Naive thymus-derived CD8-positive, alpha-beta T cell (primary cell): Measurements from ENCODE around the gene C5orf22. TPM values are rescaled to one million over a fixed set of nuclear protein-coding genes. Genes with fewer than 3 reads are reported as not detected.
"Not testable (repeated sequence)": the region's sequence is repeated elsewhere in the genome, so short reads cannot be mapped to it uniquely, and the experiment has no call there.

Source experiments
- ATAC-seq, 2 donors: fragments of 150-1000 bp; cut with Tn5 transposase in 1 of 2; sonication (Bioruptor Pico), chemical (Tn5 transposase) in 1 of 2; 1 replicate in 1 of 2; 2 replicates in 1 of 2; pipeline ENCODE4 v1.10.0; 2021; ENCODE audit warnings: mild to moderate bottlenecking in 2 of 2, moderate library complexity in 2 of 2
- POLR2A ChIA-PET: fragments of 350-600 bp; sonication (Branson Sonifier 250); formaldehyde crosslinking; loops from one replicate; lab custom pipeline; 2021; ENCODE audit warnings: antibody characterized with exemption; lab: Charles Lee
- DNase-seq, 10 donors: peaks; one replicate each; pipeline versions ENCODE4 v3.0.0 to v3.0.0-alpha.2; 2020 to 2022
- H3K27ac Mint-ChIP-seq, 10 donors: one replicate each; pipeline ENCODE4 v1.8.0; 2020 to 2022; ENCODE audit warnings: mild to moderate bottlenecking in 10 of 10, mixed read lengths in 10 of 10, moderate library complexity in 4 of 10, inconsistent platforms in 1 of 10
- H3K27me3 Mint-ChIP-seq, 5 donors: one replicate each; pipeline ENCODE4 v1.8.0; 2021 to 2022; ENCODE audit warnings: mixed read lengths in 5 of 5
- H3K36me3 Mint-ChIP-seq, 3 donors: one replicate each; pipeline ENCODE4 v1.8.0; 2020 to 2022; ENCODE audit warnings: mixed read lengths in 3 of 3, mild to moderate bottlenecking in 2 of 3, inconsistent platforms in 1 of 3
- H3K4me1 Mint-ChIP-seq, 4 donors: one replicate each; pipeline ENCODE4 v1.8.0; 2021 to 2022; ENCODE audit warnings: mixed read lengths in 4 of 4
- H3K4me3 Mint-ChIP-seq, 10 donors: one replicate each; pipeline ENCODE4 v1.8.0; 2020 to 2022; ENCODE audit warnings: mild to moderate bottlenecking in 10 of 10, mixed read lengths in 10 of 10, moderate library complexity in 6 of 10, inconsistent platforms in 1 of 10
- H3K9me3 Mint-ChIP-seq, 9 donors: one replicate each; pipeline ENCODE4 v1.8.0; 2020 to 2022; ENCODE audit warnings: mixed read lengths in 9 of 9, mild to moderate bottlenecking in 3 of 9, inconsistent platforms in 1 of 9, moderate library complexity in 1 of 9
- polyA plus RNA-seq, 3 donors: library from polyadenylated mRNA; unstranded; fragments of 300-500 nt; fragmentation: Illumina TruSeq; gene quantifications; one replicate each; pipeline ENCODE4 v1.2.3, GENCODE V29; 2021
- total RNA-seq, 8 experiments: library from RNA in 2 of 8; stranded (reverse) in 2 of 8; gene quantifications; one replicate each; pipeline ENCODE4 v1.2.3 and lab custom pipeline; 2021 to 2026

C5orf22 gene
- total and polyA plus RNA-seq, 5 experiments from 2014 or later, result 15.9 to 35.7 (median 17.1) TPM

- no peaks in the 10 kb centered on the region for H3K4me1 Mint-ChIP-seq
- ATAC-seq (no peak), DNase-seq (no peak)
- H3K4me3 Mint-ChIP-seq, result no peak overlapping the region
- POLR2A ChIA-PET, result no interaction called here
- no peaks in the 10 kb centered on the region for H3K36me3 Mint-ChIP-seq
- H3K27me3 Mint-ChIP-seq, result peaks cover 9 to 18% (median 17%) of the 10 kb centered on the region in 5 donors
- no peak overlapping the region for H3K27ac Mint-ChIP-seq
- peaks cover 0 to 3% (median 0%) of the 10 kb centered on the region in 9 donors for H3K9me3 Mint-ChIP-seq
Observed at GRCh38 chr5:31585166-31585894, 53.2 kb downstream of the C5orf22 start.

- H3K9me3 Mint-ChIP-seq, result peaks cover 0 to 3% (median 0%) of the 10 kb centered on the region in 9 donors
- H3K27ac Mint-ChIP-seq, result no peak overlapping the region
- ATAC-seq, result no peak
- H3K36me3 Mint-ChIP-seq, result no peaks in the 10 kb centered on the region
- no peak for DNase-seq
- H3K4me1 Mint-ChIP-seq, result no peaks in the 10 kb centered on the region
- H3K27me3 Mint-ChIP-seq, result peaks cover 9 to 18% (median 16%) of the 10 kb centered on the region in 5 donors
- H3K4me3 Mint-ChIP-seq, result no peak overlapping the region
- POLR2A ChIA-PET, result no interaction called here
Observed at GRCh38 chr5:31585895-31586270, 53.8 kb downstream of the C5orf22 start.

GRCh38 chr5:31587546-31587945 is 55.4 kb downstream of the C5orf22 start:
- H3K9me3 Mint-ChIP-seq, result peaks cover 0 to 3% (median 0%) of the 10 kb centered on the region in 9 donors
- DNase-seq (no peak), ATAC-seq (no peak)
- no peak overlapping the region for H3K4me3 Mint-ChIP-seq
- H3K36me3 Mint-ChIP-seq, result no peaks in the 10 kb centered on the region
- no peaks in the 10 kb centered on the region for H3K4me1 Mint-ChIP-seq
- POLR2A ChIA-PET, result no interaction called here
- H3K27ac Mint-ChIP-seq, result no peak overlapping the region
- peaks cover 4 to 17% (median 10%) of the 10 kb centered on the region in 5 donors for H3K27me3 Mint-ChIP-seq

- Mint-ChIP-seq H3K27me3 (peaks cover 0 to 12% (median 8%) of the 10 kb centered on the region in 5 donors), H3K4me1 (no peaks in the 10 kb centered on the region), H3K9me3 (no peaks in the 10 kb centered on the region), H3K4me3 (no peak overlapping the region), H3K27ac (peak overlapping the region in 1 of 10 donors; percentile 20), H3K36me3 (no peaks in the 10 kb centered on the region)
- POLR2A ChIA-PET, result no interaction called here
- DNase-seq, result no peak
- ATAC-seq, result no peak
Observed at GRCh38 chr5:31593665-31594064, 61.6 kb downstream of the C5orf22 start.

- ATAC-seq (no peak), DNase-seq (no peak)
- H3K27ac Mint-ChIP-seq, result no peak overlapping the region
- POLR2A ChIA-PET, result no interaction called here
- no peak overlapping the region for H3K4me3 Mint-ChIP-seq
- H3K27me3 Mint-ChIP-seq, result peaks cover 0 to 14% (median 5%) of the 10 kb centered on the region in 5 donors
- no peaks in the 10 kb centered on the region for H3K4me1 Mint-ChIP-seq
- no peaks in the 10 kb centered on the region for H3K36me3 Mint-ChIP-seq
- H3K9me3 Mint-ChIP-seq, result no peaks in the 10 kb centered on the region
Observed at GRCh38 chr5:31596354-31596753, 64.3 kb downstream of the C5orf22 start.

GRCh38 chr5:31598640-31599611 is 66.8 kb downstream of the C5orf22 start:
- H3K36me3 Mint-ChIP-seq, result no peaks in the 10 kb centered on the region
- peaks cover 0 to 16% (median 9%) of the 10 kb centered on the region in 5 donors for H3K27me3 Mint-ChIP-seq
- DNase-seq (no peak), ATAC-seq (no peak)
- no peak overlapping the region for H3K4me3 Mint-ChIP-seq
- POLR2A ChIA-PET, result no interaction called here
- H3K4me1 Mint-ChIP-seq, result no peaks in the 10 kb centered on the region
- H3K27ac Mint-ChIP-seq, result no peak overlapping the region
- H3K9me3 Mint-ChIP-seq, result no peaks in the 10 kb centered on the region

GRCh38 chr5:31602305-31602704 is 70.2 kb downstream of the C5orf22 start:
- H3K9me3 Mint-ChIP-seq, POLR2A ChIA-PET, H3K27me3 Mint-ChIP-seq, H3K4me3 Mint-ChIP-seq, ATAC-seq, H3K36me3 Mint-ChIP-seq, H3K4me1 Mint-ChIP-seq, DNase-seq, H3K27ac Mint-ChIP-seq: not testable (repeated sequence)

- Mint-ChIP-seq H3K27ac (peak overlapping the region in 1 of 10 donors; percentile 15), H3K9me3 (no peaks in the 10 kb centered on the region), H3K4me3 (no peak overlapping the region), H3K36me3 (no peaks in the 10 kb centered on the region), H3K4me1 (no peaks in the 10 kb centered on the region), H3K27me3 (peaks cover 0 to 5% (median 4%) of the 10 kb centered on the region in 5 donors)
- no peak for DNase-seq
- ATAC-seq, result no peak
- POLR2A ChIA-PET, result no interaction called here
Observed at GRCh38 chr5:31604240-31604639, 72.1 kb downstream of the C5orf22 start.

GRCh38 chr5:31604644-31605043 is 72.5 kb downstream of the C5orf22 start:
- peaks cover 0 to 5% (median 4%) of the 10 kb centered on the region in 5 donors for H3K27me3 Mint-ChIP-seq
- no peak overlapping the region for H3K4me3 Mint-ChIP-seq
- no peak for DNase-seq
- no peak overlapping the region for H3K27ac Mint-ChIP-seq
- no peaks in the 10 kb centered on the region for H3K4me1 Mint-ChIP-seq
- H3K9me3 Mint-ChIP-seq, result no peaks in the 10 kb centered on the region
- ATAC-seq, result no peak
- POLR2A ChIA-PET, result no interaction called here
- H3K36me3 Mint-ChIP-seq, result no peaks in the 10 kb centered on the region

Other genes with a start within 250 kb of the C5orf22 start
- gene DROSHA, start 208 bp upstream of the C5orf22 start, total RNA-seq, result 10 to 100 TPM; 67.7 to 72.7 TPM
- 10 to 100 TPM; 13.5 to 25.0 (median 16.7) TPM for gene DROSHA, start 208 bp upstream of the C5orf22 start, polyA plus RNA-seq
- 1 to 10 TPM; 1.2 to 1.4 TPM for gene PDZD2, start 106.8 kb downstream of the C5orf22 start, total RNA-seq
- gene PDZD2, start 106.8 kb downstream of the C5orf22 start, polyA plus RNA-seq, result 1 to 10 TPM in 1 of 3 donors, under 1 TPM in 1, not detected in 1; 0.73 to 1.7 TPM